SU-DHL-6 (cell line): ENCODE results near the gene MAP3K4.

Source experiments
- H2AFZ ChIP-seq: fragments of 200-600 bp; sonication (generic); 2 replicates; pipeline ENCODE4 v1.6.1; 2014; ENCODE audit warnings: low read depth, mild to moderate bottlenecking, moderate library complexity, mixed read lengths, antibody characterized with exemption, low read length; ENCODE audit not compliant: severe bottlenecking
- H3F3A ChIP-seq: fragments of 200-600 bp; shearing (Covaris generic); 2 replicates; pipeline ENCODE4 v1.6.0; 2016; ENCODE audit warnings: antibody characterized with exemption, mild to moderate bottlenecking; ENCODE audit not compliant: insufficient read depth
- H3K27ac ChIP-seq: fragments of 200-600 bp; sonication (generic); 2 replicates; pipeline ENCODE4 v1.5.1; 2016; ENCODE audit warnings: low read depth, mild to moderate bottlenecking, low read length, moderate library complexity, mixed read lengths
- H3K27me3 ChIP-seq: fragments of 200-600 bp; sonication (generic), shearing (Covaris generic); 2 replicates; pipeline ENCODE4 v1.6.0; 2014; ENCODE audit warnings: mild to moderate bottlenecking, low read length
- H3K36me3 ChIP-seq: fragments of 200-600 bp; sonication (generic); 2 replicates; pipeline ENCODE4 v1.6.1; 2014; ENCODE audit warnings: mild to moderate bottlenecking, low read length, mixed read lengths
- H3K4me2 ChIP-seq: fragments of 300-600, 200-600 bp; shearing (Covaris generic), sonication (generic); 2 replicates; pipeline ENCODE4 v1.6.0; 2014; ENCODE audit warnings: low read length, low read depth, mild to moderate bottlenecking; ENCODE audit not compliant: poor library complexity, severe bottlenecking
- H3K4me3 ChIP-seq: fragments of 200-600 bp; sonication (generic); 2 replicates; pipeline ENCODE4 v1.5.1; 2014; ENCODE audit warnings: antibody characterized with exemption, low read length, mild to moderate bottlenecking, mixed read lengths; ENCODE audit not compliant: insufficient read depth, poor library complexity, severe bottlenecking
- H3K79me2 ChIP-seq: fragments of 200-600 bp; sonication (generic); 2 replicates; pipeline ENCODE4 v1.6.1; 2014; ENCODE audit warnings: mild to moderate bottlenecking, low read length, moderate library complexity; ENCODE audit not compliant: insufficient read depth
- H3K9ac ChIP-seq: fragments of 200-600 bp; sonication (generic); 2 replicates; pipeline ENCODE4 v1.7.0; 2014; ENCODE audit warnings: mild to moderate bottlenecking, low read length
- H3K9me2 ChIP-seq: fragments of 200-600 bp; sonication (generic); replicated peaks from 2 replicates; pipeline ENCODE4 v1.6.1; 2014; ENCODE audit warnings: low read length; ENCODE audit not compliant: insufficient read depth
- H3K9me3 ChIP-seq: fragments of 200-600 bp; sonication (generic); 2 replicates; pipeline ENCODE4 v1.6.1; 2014; ENCODE audit warnings: low read length, mixed read lengths; ENCODE audit not compliant: insufficient read depth
- H4K20me1 ChIP-seq: fragments of 200-600 bp; sonication (generic); 2 replicates; pipeline ENCODE4 v1.6.1; 2014; ENCODE audit warnings: low read depth, mild to moderate bottlenecking, antibody characterized with exemption, low read length, moderate library complexity, mixed read lengths
- EZH2phosphoT487 ChIP-seq: fragments of 200-600 bp; sonication (generic), shearing (Covaris generic); conservative IDR thresholded peaks from 2 replicates; pipeline ENCODE4 v1.6.1; 2018; ENCODE audit warnings: mild to moderate bottlenecking, antibody characterized with exemption, low read length, moderate library complexity, mixed read lengths
- TF ChIP-seq, protein P1 (sequence below): fragments of 200-600 bp; sonication (generic); IDR thresholded peaks from one replicate; pipeline ENCODE4 v1.5.1; 2017; ENCODE audit warnings: antibody characterized with exemption, mild to moderate bottlenecking, low read length, moderate library complexity; ENCODE audit not compliant: insufficient read depth, poor library complexity, severe bottlenecking

The MAP3K4 gene

DNA sequence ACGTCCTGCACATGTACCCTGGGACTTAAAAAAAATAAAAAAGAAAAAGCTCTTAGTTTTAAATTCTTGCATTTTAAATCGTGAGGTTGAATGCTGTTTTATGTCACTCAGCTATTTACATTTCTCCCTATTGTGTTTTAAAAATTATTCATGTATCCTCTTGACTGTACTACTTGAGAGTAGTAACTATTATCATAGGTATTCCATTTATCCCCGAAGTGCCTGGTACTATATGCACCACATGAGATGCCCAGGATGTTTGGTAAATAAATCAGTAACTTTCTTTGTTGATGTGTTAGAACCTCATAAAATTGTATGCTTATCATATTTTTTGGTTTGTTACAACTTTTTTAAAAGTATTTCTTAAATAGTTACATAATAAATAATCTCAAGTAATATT lies 18.4 kb downstream of the MAP3K4 start:
- no peaks in the 10 kb centered on the region for H3K9me3 ChIP-seq
- no peaks in the 10 kb centered on the region for H3K27me3 ChIP-seq
- no peak overlapping the region for H3K27ac ChIP-seq
- no peaks in the 10 kb centered on the region for H3K36me3 ChIP-seq
- no peak overlapping the region for H3K4me2 ChIP-seq
- no peaks in the 10 kb centered on the region for H3F3A ChIP-seq
- H3K9ac ChIP-seq, result no peak overlapping the region
- H4K20me1 ChIP-seq, result peaks cover 19% of the 10 kb centered on the region
- H2AFZ ChIP-seq, result no peak overlapping the region
- no peaks in the 10 kb centered on the region for H3K9me2 ChIP-seq
- H3K4me3 ChIP-seq, result no peak overlapping the region
- H3K79me2 ChIP-seq, result peaks cover 40% of the 10 kb centered on the region
- TF ChIP-seq, protein P1, sequence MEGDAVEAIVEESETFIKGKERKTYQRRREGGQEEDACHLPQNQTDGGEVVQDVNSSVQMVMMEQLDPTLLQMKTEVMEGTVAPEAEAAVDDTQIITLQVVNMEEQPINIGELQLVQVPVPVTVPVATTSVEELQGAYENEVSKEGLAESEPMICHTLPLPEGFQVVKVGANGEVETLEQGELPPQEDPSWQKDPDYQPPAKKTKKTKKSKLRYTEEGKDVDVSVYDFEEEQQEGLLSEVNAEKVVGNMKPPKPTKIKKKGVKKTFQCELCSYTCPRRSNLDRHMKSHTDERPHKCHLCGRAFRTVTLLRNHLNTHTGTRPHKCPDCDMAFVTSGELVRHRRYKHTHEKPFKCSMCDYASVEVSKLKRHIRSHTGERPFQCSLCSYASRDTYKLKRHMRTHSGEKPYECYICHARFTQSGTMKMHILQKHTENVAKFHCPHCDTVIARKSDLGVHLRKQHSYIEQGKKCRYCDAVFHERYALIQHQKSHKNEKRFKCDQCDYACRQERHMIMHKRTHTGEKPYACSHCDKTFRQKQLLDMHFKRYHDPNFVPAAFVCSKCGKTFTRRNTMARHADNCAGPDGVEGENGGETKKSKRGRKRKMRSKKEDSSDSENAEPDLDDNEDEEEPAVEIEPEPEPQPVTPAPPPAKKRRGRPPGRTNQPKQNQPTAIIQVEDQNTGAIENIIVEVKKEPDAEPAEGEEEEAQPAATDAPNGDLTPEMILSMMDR, result no peak
- no peak for TF ChIP-seq EZH2phosphoT487

DNA sequence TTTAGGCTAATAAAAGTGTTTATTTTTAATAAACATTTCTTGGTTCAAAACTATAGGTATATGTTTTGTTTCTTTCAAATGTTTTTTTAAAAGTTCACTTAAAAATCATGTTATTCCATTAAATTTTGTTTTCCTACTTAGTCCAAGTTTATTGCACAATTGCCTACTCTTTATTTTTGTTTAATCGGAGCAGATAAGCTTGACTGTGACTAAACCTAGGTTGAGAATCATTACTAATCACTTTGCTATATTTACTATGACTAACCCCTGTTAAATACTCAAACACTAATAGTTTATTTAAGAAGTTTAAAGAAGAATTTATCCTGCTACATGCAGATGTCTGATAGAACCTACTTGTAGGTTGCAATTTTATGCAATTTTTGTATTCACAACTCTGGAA lies 18.8 kb downstream of the MAP3K4 start:
- H3K79me2 ChIP-seq, result peaks cover 42% of the 10 kb centered on the region

DNA sequence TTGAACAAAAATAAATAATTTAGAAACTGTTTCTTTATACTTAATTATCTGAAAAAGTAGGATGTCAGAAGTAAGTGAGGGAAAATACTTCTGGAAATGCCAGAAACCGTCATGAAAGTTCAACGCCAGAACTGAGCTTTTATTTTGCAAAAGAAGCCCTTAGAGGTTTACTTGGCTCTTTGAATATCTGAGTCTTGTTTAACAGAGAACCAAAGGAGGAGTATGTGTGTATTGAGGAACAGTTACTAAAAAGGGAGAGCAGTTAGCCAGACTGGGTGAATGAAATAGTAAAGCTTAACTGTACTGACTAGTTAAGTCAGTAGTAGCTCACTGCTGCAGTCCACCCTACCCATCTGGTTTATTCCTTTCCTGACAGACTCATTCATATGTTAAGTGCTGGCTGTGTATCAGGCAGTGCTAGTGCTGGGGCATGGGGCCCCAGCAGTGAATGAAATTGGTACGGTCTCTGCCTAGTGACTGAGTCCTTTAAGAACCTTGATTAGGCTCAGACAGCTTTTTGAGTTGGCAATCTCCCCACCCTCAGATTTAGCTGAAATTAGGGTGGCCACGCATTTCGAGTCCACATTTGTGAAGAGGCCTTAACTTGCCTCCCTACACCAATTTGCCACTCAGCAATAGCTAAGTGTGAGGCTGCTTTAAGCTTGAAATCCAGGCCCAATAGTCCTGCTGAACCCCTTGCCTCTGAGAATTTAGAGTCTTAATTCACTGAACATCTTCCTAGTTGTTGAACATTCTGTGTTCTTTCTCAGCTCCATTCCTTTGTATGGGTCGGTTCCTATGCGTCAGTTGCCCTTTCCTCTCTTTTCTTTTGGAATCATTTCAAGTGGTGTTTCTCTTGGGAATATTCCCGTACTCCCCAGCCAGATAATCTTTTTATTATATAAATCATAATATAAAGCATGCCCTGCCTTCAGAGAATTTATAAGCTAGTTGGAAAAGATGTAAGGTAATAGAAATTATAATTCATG lies 20.2 kb downstream of the MAP3K4 start:
- Histone ChIP-seq H3K9ac (no peak overlapping the region), H3K4me3 (no peak overlapping the region), H3K9me3 (no peaks in the 10 kb centered on the region), H3F3A (no peaks in the 10 kb centered on the region), H2AFZ (no peak overlapping the region), H3K27ac (no peak overlapping the region), H4K20me1 (peaks cover 25% of the 10 kb centered on the region), H3K27me3 (no peaks in the 10 kb centered on the region), H3K36me3 (no peaks in the 10 kb centered on the region), H3K79me2 (peaks cover 55% of the 10 kb centered on the region), H3K9me2 (no peaks in the 10 kb centered on the region), H3K4me2 (no peak overlapping the region)
- no peak for TF ChIP-seq EZH2phosphoT487
- TF ChIP-seq, protein P1, result no peak

More for the DNA sequence above, 18.8 kb downstream of the MAP3K4 start:
- Histone ChIP-seq H3K9me3 (no peaks in the 10 kb centered on the region), H3K4me2 (no peak overlapping the region), H4K20me1 (peaks cover 19% of the 10 kb centered on the region), H2AFZ (no peak overlapping the region), H3F3A (no peaks in the 10 kb centered on the region), H3K27ac (no peak overlapping the region), H3K4me3 (no peak overlapping the region), H3K9ac (no peak overlapping the region), H3K9me2 (no peaks in the 10 kb centered on the region), H3K36me3 (no peaks in the 10 kb centered on the region), H3K27me3 (no peaks in the 10 kb centered on the region)
- TF ChIP-seq EZH2phosphoT487, result no peak

DNA sequence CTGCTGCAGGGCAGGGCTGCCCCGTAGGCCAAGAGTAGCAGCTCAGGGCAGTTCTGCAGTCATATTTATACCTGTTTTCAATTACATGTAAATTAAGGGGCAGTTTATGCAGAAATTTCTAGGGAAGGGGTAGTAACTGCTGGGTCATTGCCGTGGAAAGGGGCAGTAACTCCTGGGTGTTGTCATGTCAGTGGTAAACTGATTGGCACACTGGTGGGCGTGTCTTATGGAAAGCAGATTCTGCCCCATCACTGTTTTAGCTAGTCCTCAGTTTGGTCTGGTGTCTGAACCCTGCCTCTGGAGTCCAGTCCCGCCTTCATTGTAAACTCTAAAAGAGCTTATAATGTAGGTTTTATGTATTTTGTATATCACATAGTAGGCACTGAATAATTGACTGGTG lies 22.1 kb downstream of the MAP3K4 start:
- Histone ChIP-seq H3K9ac (no peak overlapping the region), H4K20me1 (peaks cover 26% of the 10 kb centered on the region), H2AFZ (no peak overlapping the region), H3K27me3 (no peaks in the 10 kb centered on the region), H3K9me2 (no peaks in the 10 kb centered on the region), H3K9me3 (no peaks in the 10 kb centered on the region), H3F3A (no peaks in the 10 kb centered on the region), H3K36me3 (no peaks in the 10 kb centered on the region), H3K4me2 (no peak overlapping the region), H3K79me2 (peaks cover 59% of the 10 kb centered on the region), H3K27ac (no peak overlapping the region), H3K4me3 (no peak overlapping the region)
- TF ChIP-seq, protein P1, result no peak
- TF ChIP-seq EZH2phosphoT487, result no peak
